ENCODE measurements around the gene MBD2.
"Not testable (repeated sequence)": the region's sequence is repeated elsewhere in the genome, so short reads cannot be mapped to it uniquely, and the experiment has no call there.

Gene MBD2

GRCh38 chr18:54233747-54234146 is 9.3 kb upstream of the MBD2 start:
- no peak for DNase-seq

GRCh38 chr18:54233228-54233625 is 8.8 kb upstream of the MBD2 start:
- DNase-seq, result no peak

GRCh38 chr18:54232485-54233227 is 8.2 kb upstream of the MBD2 start:
- no peak for DNase-seq

- no peak for DNase-seq
Observed at GRCh38 chr18:54229421-54230059, 5.1 kb upstream of the MBD2 start.

GRCh38 chr18:54228364-54228763 is 3.9 kb upstream of the MBD2 start:
- no peak for DNase-seq

- peak; percentile 31 to 42 for DNase-seq
Observed at GRCh38 chr18:54223568-54224241, 764 bp downstream of the MBD2 start.

- DNase-seq, result peak in 1 of 2 experiments; percentile 30
Observed at GRCh38 chr18:54222922-54223567, 1.4 kb downstream of the MBD2 start.

GRCh38 chr18:54220406-54220805 is 4.1 kb downstream of the MBD2 start:
- DNase-seq, result no peak

- DNase-seq, result not testable (repeated sequence)
Observed at GRCh38 chr18:54218803-54219202, 5.7 kb downstream of the MBD2 start.

GRCh38 chr18:54218299-54218698 is 6.2 kb downstream of the MBD2 start:
- DNase-seq, result no peak

- DNase-seq, result no peak
Observed at GRCh38 chr18:54217624-54218023, 6.8 kb downstream of the MBD2 start.

- DNase-seq, result no peak
Observed at GRCh38 chr18:54215069-54215468, 9.4 kb downstream of the MBD2 start.

GRCh38 chr18:54210463-54210862 is 14.0 kb downstream of the MBD2 start:
- no peak for DNase-seq

- DNase-seq, result no peak
Observed at GRCh38 chr18:54209471-54210180, 14.8 kb downstream of the MBD2 start.

GRCh38 chr18:54206447-54206846 is 18.0 kb downstream of the MBD2 start:
- DNase-seq, result no peak

GRCh38 chr18:54205959-54206358 is 18.5 kb downstream of the MBD2 start:
- DNase-seq, result no peak

- DNase-seq, result not testable (repeated sequence)
Observed at GRCh38 chr18:54205448-54205847, 19.0 kb downstream of the MBD2 start.

GRCh38 chr18:54204883-54205282 is 19.6 kb downstream of the MBD2 start:
- DNase-seq, result no peak

GRCh38 chr18:54203914-54204313 is 20.6 kb downstream of the MBD2 start:
- DNase-seq, result no peak

- no peak for DNase-seq
Observed at GRCh38 chr18:54202851-54203250, 21.6 kb downstream of the MBD2 start.

- DNase-seq, result no peak
Observed at GRCh38 chr18:54197747-54198411, 26.6 kb downstream of the MBD2 start.

GRCh38 chr18:54193786-54194185 is 30.7 kb downstream of the MBD2 start:
- DNase-seq, result no peak

Measured in stimulated activated CD4-positive, alpha-beta T cell treated with anti-CD3 and anti-CD28 coated beads, Interleukin-4, amount 100 ng/mL, for 4 hours (primary cell).